ENCODE results near the gene ZNF428. TPM values are rescaled to one million over a fixed set of nuclear protein-coding genes. Genes with fewer than 3 reads are reported as not detected.

The ZNF428 gene
- total RNA-seq, 2 donors from 2014 or later = 44.3 to 46.8 TPM

- Histone ChIP-seq H3K4me1 (ENCODE audit: control insufficient read depth, insufficient read depth, low read length) (no peaks in the 10 kb centered on the region), H3K9ac (ENCODE audit: extremely low read depth, low read length, poor library complexity, severe bottlenecking) (no peak overlapping the region), H3K27me3 (ENCODE audit: control insufficient read depth, insufficient read depth, low read length, poor library complexity, severe bottlenecking) (no peaks in the 10 kb centered on the region), H3K27ac (ENCODE audit: low read depth, low read length) (no peak overlapping the region), H3K4me3 (ENCODE audit: low read length) (no peak overlapping the region), H3K9me3 (ENCODE audit: control insufficient read depth, low read length) (no peaks in the 10 kb centered on the region), H3K36me3 (ENCODE audit: control insufficient read depth, insufficient read depth, low read length) (peaks cover 13% of the 10 kb centered on the region)
- no peaks in the 10 kb centered on the region for H3K9me3 Mint-ChIP-seq
- DNase-seq = no peak
- peaks cover 47% of the 10 kb centered on the region for H3K27me3 Mint-ChIP-seq (ENCODE audit: insufficient read depth)
- no peaks in the 10 kb centered on the region for H3K4me1 Mint-ChIP-seq
- no peak overlapping the region for H3K27ac Mint-ChIP-seq
- 92 to 93% methylated on average over 12 to 17 of the region's 17 CpGs for WGBS, 2 experiments (ENCODE audit: insufficient coverage in 1 of 2, insufficient read length in 1 of 2)
- no peak overlapping the region for H3K4me3 Mint-ChIP-seq
- TF ChIP-seq, protein P1, sequence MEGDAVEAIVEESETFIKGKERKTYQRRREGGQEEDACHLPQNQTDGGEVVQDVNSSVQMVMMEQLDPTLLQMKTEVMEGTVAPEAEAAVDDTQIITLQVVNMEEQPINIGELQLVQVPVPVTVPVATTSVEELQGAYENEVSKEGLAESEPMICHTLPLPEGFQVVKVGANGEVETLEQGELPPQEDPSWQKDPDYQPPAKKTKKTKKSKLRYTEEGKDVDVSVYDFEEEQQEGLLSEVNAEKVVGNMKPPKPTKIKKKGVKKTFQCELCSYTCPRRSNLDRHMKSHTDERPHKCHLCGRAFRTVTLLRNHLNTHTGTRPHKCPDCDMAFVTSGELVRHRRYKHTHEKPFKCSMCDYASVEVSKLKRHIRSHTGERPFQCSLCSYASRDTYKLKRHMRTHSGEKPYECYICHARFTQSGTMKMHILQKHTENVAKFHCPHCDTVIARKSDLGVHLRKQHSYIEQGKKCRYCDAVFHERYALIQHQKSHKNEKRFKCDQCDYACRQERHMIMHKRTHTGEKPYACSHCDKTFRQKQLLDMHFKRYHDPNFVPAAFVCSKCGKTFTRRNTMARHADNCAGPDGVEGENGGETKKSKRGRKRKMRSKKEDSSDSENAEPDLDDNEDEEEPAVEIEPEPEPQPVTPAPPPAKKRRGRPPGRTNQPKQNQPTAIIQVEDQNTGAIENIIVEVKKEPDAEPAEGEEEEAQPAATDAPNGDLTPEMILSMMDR (conservative IDR thresholded peaks at IDR 0.05) = no peak
- H3K36me3 Mint-ChIP-seq (ENCODE audit: low read depth) = peaks cover 13% of the 10 kb centered on the region
These were observed 7.4 kb upstream of the ZNF428 start for GRCh38 chr19:43626838-43627237.

- Histone ChIP-seq H3K27me3 (ENCODE audit: control insufficient read depth, insufficient read depth, low read length, poor library complexity, severe bottlenecking) (no peaks in the 10 kb centered on the region), H3K9me3 (ENCODE audit: control insufficient read depth, low read length) (no peaks in the 10 kb centered on the region), H3K9ac (ENCODE audit: extremely low read depth, low read length, poor library complexity, severe bottlenecking) (no peak overlapping the region), H3K27ac (ENCODE audit: low read depth, low read length) (no peak overlapping the region), H3K36me3 (ENCODE audit: control insufficient read depth, insufficient read depth, low read length) (peaks cover 13% of the 10 kb centered on the region), H3K4me3 (ENCODE audit: low read length) (no peak overlapping the region), H3K4me1 (ENCODE audit: control insufficient read depth, insufficient read depth, low read length) (no peaks in the 10 kb centered on the region)
- peaks cover 13% of the 10 kb centered on the region for H3K36me3 Mint-ChIP-seq (ENCODE audit: low read depth)
- 92 to 93% methylated on average over 19 to 30 of the region's 32 CpGs for WGBS, 2 experiments (ENCODE audit: insufficient coverage in 1 of 2, insufficient read length in 1 of 2)
- H3K27me3 Mint-ChIP-seq (ENCODE audit: insufficient read depth) = peaks cover 42% of the 10 kb centered on the region
- H3K4me3 Mint-ChIP-seq = no peak overlapping the region
- peak; percentile 81 for DNase-seq
- no peaks in the 10 kb centered on the region for H3K9me3 Mint-ChIP-seq
- no peak overlapping the region for H3K27ac Mint-ChIP-seq
- H3K4me1 Mint-ChIP-seq = no peaks in the 10 kb centered on the region
- TF ChIP-seq, protein P1 (conservative IDR thresholded peaks at IDR 0.05) = no peak
These were observed 6.6 kb upstream of the ZNF428 start for GRCh38 chr19:43625918-43626579.

DNA sequence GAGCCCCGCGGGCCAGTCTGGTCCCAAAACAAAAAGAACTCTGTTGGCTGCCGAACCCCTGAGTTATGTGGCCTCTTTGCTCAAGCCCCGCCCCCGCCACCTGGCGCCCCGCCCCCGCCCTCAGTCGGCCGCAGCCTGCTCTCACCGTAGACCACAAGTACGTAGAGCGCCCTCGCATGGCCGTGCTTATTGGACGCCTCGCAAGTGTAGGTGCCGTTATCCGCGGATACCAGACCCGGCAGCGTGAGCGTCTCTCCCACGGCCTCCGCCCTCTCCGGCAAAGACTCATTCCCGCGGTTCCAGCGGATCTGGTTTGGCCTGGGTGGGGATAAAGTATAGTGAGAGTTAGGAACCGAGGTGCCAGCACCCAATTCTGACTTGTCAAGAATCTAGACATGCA is 5.5 kb upstream of the ZNF428 start:
- H3K9ac ChIP-seq (ENCODE audit: extremely low read depth, low read length, poor library complexity, severe bottlenecking) = no peak overlapping the region
- Mint-ChIP-seq H3K4me1 (peaks cover 4% of the 10 kb centered on the region), H3K27me3 (ENCODE audit: insufficient read depth) (peaks cover 33% of the 10 kb centered on the region), H3K27ac (no peak overlapping the region), H3K9me3 (no peaks in the 10 kb centered on the region), H3K4me3 (no peak overlapping the region), H3K36me3 (ENCODE audit: low read depth) (peaks cover 13% of the 10 kb centered on the region)
- H3K9me3 ChIP-seq (ENCODE audit: control insufficient read depth, low read length) = no peaks in the 10 kb centered on the region
- H3K36me3 ChIP-seq (ENCODE audit: control insufficient read depth, insufficient read depth, low read length) = peaks cover 13% of the 10 kb centered on the region
- H3K4me3 ChIP-seq (ENCODE audit: low read length) = no peak overlapping the region
- peak; percentile 98 for DNase-seq
- no peak overlapping the region for H3K27ac ChIP-seq (ENCODE audit: low read depth, low read length)
- 46 to 50% methylated on average over 1 to 30 of the region's 30 CpGs for WGBS, 2 experiments (ENCODE audit: insufficient coverage in 1 of 2, insufficient read length in 1 of 2)
- H3K27me3 ChIP-seq (ENCODE audit: control insufficient read depth, insufficient read depth, low read length, poor library complexity, severe bottlenecking) = no peaks in the 10 kb centered on the region
- H3K4me1 ChIP-seq (ENCODE audit: control insufficient read depth, insufficient read depth, low read length) = no peaks in the 10 kb centered on the region
- TF ChIP-seq, protein P1 (conservative IDR thresholded peaks at IDR 0.05) = peak; percentile 72
